Measurements from ENCODE around the gene TMEM40. TPM values are rescaled to one million over a fixed set of nuclear protein-coding genes. Genes with fewer than 3 reads are reported as not detected.

Gene TMEM40
- total RNA-seq, 1 donor from 2014 or later = not detected

- no peak overlapping the region for H3K27ac Mint-ChIP-seq
- no peaks in the 10 kb centered on the region for H3K9me3 Mint-ChIP-seq (ENCODE audit: low read depth)
- no peak for DNase-seq (ENCODE audit: low spot score, unreplicated experiment)
- no peaks in the 10 kb centered on the region for H3K27me3 Mint-ChIP-seq
- TF ChIP-seq, protein P1, sequence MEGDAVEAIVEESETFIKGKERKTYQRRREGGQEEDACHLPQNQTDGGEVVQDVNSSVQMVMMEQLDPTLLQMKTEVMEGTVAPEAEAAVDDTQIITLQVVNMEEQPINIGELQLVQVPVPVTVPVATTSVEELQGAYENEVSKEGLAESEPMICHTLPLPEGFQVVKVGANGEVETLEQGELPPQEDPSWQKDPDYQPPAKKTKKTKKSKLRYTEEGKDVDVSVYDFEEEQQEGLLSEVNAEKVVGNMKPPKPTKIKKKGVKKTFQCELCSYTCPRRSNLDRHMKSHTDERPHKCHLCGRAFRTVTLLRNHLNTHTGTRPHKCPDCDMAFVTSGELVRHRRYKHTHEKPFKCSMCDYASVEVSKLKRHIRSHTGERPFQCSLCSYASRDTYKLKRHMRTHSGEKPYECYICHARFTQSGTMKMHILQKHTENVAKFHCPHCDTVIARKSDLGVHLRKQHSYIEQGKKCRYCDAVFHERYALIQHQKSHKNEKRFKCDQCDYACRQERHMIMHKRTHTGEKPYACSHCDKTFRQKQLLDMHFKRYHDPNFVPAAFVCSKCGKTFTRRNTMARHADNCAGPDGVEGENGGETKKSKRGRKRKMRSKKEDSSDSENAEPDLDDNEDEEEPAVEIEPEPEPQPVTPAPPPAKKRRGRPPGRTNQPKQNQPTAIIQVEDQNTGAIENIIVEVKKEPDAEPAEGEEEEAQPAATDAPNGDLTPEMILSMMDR (IDR thresholded peaks at IDR 0.05; ENCODE audit: unreplicated experiment) = no peak
- no peaks in the 10 kb centered on the region for H3K36me3 Mint-ChIP-seq (ENCODE audit: insufficient read depth)
- H3K4me1 Mint-ChIP-seq (ENCODE audit: low read depth) = no peaks in the 10 kb centered on the region
- H3K4me3 Mint-ChIP-seq (ENCODE audit: low read depth) = no peak overlapping the region
Measured at GRCh38 chr3:12742330-12743107, 16.5 kb downstream of the TMEM40 start.

DNA sequence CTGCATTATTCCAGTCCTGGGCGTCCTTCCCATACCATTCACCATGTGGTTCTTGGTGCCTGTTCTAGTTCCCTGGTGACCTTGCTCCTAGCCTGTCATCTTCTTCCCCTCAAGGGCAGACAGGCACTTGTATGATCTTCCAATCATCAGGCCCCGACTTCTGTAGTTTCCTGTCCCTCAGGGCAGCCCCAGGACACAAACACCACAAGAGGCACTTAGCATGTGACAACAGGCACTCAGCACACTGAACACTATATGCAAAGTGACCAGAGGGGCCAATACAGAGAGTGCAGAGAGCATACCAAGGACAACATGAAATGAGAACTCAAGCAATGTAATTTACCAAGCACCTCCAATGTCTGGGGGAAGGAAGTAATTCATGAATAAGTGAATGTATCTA lies 17.9 kb downstream of the TMEM40 start:
- Mint-ChIP-seq H3K27me3 (no peaks in the 10 kb centered on the region), H3K36me3 (ENCODE audit: insufficient read depth) (no peaks in the 10 kb centered on the region), H3K27ac (no peak overlapping the region)

DNA sequence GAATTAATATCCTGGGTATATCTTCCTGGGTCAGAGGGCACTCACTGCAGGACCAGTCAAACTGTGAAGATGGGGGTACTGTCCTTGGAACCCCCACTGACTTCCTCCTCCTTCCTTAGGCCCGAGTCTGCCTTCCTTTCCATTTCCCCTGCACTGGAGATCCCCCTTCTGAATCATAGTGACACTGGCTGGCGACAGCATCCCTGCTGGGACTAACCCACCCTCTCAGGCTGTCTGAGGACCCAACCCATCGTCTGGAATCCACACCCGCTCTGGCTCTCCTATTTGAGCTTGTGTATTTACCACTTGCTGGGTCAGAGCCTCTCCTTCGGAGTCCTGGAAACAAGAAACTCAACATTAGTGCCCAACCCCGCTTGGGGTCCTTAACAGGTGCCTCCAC lies 21.2 kb downstream of the TMEM40 start:
- Mint-ChIP-seq H3K27me3 (no peaks in the 10 kb centered on the region), H3K36me3 (ENCODE audit: insufficient read depth) (no peaks in the 10 kb centered on the region), H3K27ac (no peak overlapping the region), H3K4me1 (ENCODE audit: low read depth) (no peaks in the 10 kb centered on the region), H3K4me3 (ENCODE audit: low read depth) (no peak overlapping the region), H3K9me3 (ENCODE audit: low read depth) (no peaks in the 10 kb centered on the region)
- no peak for DNase-seq (ENCODE audit: low spot score, unreplicated experiment)
- TF ChIP-seq, protein P1 (IDR thresholded peaks at IDR 0.05; ENCODE audit: unreplicated experiment) = no peak

More for the DNA sequence above, 17.9 kb downstream of the TMEM40 start:
- Mint-ChIP-seq H3K4me1 (ENCODE audit: low read depth) (no peaks in the 10 kb centered on the region), H3K9me3 (ENCODE audit: low read depth) (no peaks in the 10 kb centered on the region), H3K4me3 (ENCODE audit: low read depth) (no peak overlapping the region)
- no peak for DNase-seq (ENCODE audit: low spot score, unreplicated experiment)
- TF ChIP-seq, protein P1 (IDR thresholded peaks at IDR 0.05; ENCODE audit: unreplicated experiment) = no peak

DNA sequence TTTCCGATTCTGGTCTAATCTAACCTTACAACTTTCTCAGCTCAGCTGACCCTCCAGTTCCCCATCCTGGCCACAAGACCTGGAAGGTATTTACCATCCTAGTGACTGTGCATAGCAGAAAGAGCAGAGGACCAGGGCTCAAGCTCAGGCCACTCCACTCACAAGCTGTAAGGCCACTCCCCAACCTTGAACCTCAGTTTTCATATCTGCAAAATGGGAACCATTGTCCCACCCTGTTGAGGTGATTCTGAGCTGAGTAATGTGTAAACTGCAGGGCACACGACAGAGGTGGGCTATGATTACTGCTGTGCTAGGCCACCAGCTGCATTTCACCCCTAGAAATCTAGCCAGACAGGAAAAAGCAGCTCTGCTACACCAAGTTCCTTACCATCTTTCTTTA lies 21.7 kb downstream of the TMEM40 start:
- Mint-ChIP-seq H3K27me3 (no peaks in the 10 kb centered on the region), H3K4me3 (ENCODE audit: low read depth) (no peak overlapping the region), H3K9me3 (ENCODE audit: low read depth) (no peaks in the 10 kb centered on the region), H3K4me1 (ENCODE audit: low read depth) (no peaks in the 10 kb centered on the region), H3K36me3 (ENCODE audit: insufficient read depth) (no peaks in the 10 kb centered on the region), H3K27ac (no peak overlapping the region)
- DNase-seq (ENCODE audit: low spot score, unreplicated experiment) = no peak
- TF ChIP-seq, protein P1 (IDR thresholded peaks at IDR 0.05; ENCODE audit: unreplicated experiment) = no peak

DNA sequence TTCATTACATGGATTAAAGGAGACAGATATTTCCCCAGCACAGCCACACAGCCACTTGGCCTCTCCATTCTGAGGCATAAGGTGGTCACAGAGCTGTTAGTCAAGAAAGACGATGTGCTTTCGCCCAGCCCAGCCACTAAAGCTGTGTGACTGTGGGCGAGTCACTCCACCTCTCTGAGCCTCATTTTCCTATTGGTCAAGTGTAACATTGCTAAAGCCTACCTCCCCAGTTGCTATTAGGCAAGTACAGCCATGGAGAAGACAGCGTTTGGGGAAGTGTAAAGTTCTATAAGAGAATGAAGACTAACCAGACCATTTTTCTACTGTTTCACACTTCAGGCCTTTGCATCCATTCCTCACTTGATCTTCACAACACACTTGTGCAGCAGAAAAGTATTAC lies 24.1 kb downstream of the TMEM40 start:
- Mint-ChIP-seq H3K27me3 (no peaks in the 10 kb centered on the region), H3K9me3 (ENCODE audit: low read depth) (no peaks in the 10 kb centered on the region), H3K27ac (no peak overlapping the region), H3K4me3 (ENCODE audit: low read depth) (no peak overlapping the region), H3K36me3 (ENCODE audit: insufficient read depth) (no peaks in the 10 kb centered on the region), H3K4me1 (ENCODE audit: low read depth) (peaks cover 2% of the 10 kb centered on the region)
- TF ChIP-seq, protein P1 (IDR thresholded peaks at IDR 0.05; ENCODE audit: unreplicated experiment) = no peak
- no peak for DNase-seq (ENCODE audit: low spot score, unreplicated experiment)
